Right forelimb (tissue), 1 donor: ENCODE results near the gene CYBA.
"Not testable (repeated sequence)": the region's sequence is repeated elsewhere in the genome, so short reads cannot be mapped to it uniquely, and the experiment has no call there.

Experiments
- DNase-seq: peaks from one replicate; pipeline ENCODE4 v3.0.0-alpha.2; 2018

CYBA gene

DNA sequence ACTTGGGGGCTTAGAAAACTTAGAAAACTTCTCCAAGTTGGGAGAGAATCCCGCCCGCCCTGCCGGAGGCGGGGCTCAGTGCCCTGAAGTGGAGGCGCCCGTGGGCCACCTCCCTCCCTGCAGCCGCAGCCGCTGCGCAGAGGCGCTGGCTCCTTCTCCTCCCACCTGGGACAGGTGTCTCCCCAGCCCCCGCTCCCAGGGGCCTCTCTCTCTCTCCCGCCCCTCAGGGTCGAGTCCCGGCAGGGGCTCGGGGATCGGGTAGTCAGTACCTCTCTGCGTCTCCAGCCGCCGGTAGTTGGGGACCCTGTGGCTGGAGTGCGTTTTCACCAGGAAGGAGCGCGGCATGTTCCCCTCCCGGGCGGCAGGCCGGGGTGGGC lies 35.2 kb upstream of the CYBA start:
- no peak for DNase-seq

DNA sequence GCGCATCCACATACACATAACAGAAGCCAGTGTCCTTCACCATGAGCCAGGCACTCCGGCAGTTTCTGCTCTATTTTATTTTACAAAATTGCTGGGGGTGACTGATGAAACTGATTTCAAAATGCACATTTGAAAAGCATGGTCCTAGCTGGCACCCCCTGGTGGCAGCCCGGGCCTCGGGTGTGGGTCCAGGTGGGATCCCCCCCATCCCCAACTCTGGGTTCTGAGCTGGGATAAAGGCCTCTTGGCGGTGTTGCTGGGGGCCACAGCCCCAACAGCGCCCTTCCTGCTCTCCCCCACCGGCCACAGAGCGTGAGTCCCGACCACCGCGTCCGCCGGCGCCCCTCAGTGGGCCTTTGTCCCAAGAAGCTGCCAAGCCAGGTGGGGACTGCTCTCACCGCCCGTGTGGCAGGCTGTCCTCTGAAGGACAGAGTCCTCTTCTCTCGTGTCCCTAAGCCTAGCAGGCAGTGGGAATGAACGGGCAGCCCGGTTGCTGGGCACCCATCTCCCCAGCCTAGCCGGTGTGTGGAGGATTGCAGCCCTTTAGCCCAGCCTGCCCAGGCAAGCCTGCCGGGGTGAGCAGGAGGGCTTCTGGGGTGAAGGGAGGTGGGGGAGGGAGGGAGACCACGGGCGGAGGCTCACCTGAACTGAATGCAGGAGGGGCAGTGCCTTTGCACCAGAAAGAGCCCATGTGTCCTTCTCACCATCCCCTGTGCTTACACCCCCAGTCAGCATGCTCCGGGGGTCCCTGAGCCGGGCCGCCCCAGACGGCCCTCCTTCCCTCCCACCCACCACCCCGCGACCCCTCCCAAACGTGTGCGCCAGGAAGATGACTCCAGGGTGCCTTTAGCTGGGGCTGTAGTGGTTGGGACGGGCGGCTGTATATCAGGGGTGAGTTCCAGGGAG lies 34.6 kb upstream of the CYBA start:
- no peak for DNase-seq

DNA sequence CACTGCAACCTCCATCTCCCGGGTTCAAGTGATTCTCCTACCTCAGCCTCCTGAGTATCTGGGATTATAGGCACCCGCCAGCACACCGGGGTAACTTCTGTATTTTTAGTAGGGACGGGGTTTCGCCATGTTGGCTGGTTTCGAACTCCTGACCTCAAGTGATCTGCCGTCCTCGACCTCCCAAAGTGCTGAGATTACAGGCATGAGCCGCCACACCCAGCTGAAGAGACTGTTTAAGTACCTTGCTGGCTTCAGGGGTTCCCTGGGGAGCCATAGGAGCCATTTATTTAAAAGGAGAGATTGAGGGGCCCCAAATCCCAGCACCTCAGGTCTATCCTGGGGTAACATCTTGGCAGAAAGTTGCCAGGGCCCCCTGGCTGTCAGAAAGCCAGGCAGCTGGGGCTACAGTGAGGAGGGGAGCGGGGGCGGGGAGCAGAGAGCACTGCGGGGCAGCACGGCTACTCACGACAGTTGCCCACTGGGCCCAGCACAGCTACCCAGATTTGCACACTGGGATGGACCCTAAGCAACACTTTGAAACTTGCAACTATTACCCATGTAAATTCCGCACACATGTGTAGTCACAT lies 33.8 kb upstream of the CYBA start:
- DNase-seq: no peak

DNA sequence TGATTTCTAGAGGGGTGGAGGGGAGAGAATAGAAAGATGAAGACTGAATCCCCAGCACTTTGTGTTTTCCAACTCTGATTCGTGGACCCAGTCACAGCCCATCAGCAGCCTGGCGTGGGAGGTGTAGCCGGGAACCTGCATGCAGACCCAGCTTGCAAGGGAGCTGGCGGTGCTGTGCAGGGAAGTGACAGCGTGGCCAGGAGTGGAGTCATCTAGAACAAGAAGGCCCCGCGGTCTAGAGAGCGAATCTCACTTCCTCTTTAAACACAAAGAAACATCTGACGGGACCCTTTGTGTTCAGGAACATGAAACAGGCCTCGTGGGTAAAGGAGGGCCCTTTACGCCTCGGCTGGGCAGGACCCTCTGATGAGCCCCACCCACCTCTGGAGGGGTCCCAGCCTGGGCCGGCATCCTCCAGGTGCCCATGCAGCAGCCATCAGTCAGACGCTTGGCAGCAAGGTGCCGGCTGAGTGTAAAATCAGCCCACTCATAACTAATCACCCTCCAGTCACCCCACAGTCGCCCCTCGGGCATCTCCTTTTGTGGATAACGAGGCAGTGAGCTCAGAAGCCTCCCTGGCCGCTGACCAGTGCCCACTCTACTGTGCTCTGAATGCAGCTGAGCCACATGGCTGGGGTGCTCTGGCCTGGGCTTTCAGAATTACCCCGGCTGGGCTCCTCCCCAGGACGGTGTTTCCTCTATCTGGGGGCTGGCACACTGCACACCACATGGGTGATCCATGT lies 31.0 kb upstream of the CYBA start:
- DNase-seq: no peak

DNA sequence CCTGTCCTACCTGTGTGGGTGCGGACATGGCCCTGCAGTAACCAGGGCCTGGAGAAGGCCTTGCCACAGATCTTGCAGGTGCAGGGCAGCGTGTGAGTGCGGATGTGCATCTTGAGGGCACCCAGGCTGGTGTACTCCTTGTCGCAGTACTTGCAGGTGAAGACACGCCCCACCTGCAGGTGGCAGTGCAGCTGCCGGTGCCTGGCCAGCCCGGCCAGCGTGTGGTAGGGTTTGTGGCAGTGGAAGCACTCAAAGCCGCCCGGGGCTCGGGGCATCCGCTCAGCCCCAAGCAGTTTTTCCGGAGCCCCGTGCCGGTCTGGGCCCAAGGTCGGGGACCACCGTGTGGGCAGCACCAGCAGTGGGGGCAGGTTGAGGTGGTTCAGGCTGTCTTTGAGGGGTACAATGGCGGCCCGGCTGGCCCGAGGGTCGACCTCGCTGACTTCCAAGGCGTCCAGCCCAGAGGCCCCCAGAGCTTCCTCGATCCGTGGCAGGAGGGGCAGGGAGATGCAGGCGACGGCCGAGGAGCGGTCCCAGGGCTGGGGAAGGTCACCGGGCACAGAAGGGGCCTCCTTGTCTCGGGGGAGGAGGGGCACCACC lies 30.3 kb upstream of the CYBA start:
- DNase-seq: no peak

DNA sequence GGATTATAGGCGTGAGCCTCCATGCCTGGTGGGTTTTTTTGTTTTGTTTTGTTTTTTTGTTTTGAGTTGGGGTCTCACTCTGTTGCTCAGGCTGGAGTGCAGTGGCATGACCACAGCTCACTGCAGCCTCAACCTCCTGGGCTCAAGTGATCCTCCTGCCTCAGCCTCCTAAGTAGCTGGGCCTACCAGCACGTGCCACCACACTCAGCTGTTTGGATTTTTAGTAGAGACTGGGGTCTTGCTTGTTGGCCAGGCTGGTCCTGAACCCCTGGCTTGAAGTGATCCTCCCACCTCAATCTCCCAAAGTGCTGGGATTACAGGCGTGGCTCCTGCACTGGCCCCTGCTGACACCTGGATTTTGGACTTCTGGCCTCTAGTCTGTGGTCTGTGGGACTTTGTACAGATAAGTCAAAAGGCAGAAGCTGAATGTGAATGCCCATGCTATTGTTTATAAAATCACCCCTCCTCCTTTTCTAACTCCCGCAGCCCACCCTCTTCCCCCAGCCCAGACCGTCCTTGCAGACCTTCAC lies 29.8 kb upstream of the CYBA start:
- DNase-seq: no peak

DNA sequence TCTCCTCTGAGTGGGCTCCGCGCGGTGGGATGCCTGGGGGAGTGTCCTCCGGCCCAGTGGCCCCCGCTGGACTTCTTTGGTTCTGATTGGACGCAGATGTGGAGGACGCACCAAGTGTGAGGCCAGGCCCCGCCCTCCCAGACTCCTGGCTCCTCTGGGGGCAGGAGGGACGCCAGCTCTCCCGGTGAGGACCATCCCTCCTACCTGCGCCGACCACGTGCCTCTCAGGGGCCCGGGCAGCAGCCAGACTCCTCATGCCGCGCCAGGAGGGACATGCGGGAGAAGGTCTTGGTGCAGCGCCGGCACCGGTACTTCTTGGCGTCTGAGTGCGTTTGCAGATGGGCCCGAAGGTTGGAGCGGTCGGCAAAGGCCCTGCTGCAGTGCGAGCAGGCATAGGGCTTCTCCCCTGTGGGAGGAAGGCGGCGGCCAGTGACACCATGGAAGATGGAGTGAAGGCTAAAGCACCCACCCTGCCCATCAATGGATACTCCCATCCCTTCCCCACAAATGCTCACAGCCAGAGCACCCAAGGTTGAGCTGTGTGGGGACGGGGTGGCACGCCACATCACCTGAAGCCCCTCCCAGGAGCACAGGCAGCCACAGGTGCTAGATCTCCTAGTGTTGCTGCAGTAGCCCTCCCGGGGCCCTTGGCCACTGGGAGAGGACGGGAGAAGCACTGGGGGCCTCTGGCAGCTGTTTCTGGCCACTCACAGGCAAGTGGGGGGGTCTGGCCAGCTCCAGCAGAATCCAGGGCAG lies 27.5 kb upstream of the CYBA start:
- no peak for DNase-seq

DNA sequence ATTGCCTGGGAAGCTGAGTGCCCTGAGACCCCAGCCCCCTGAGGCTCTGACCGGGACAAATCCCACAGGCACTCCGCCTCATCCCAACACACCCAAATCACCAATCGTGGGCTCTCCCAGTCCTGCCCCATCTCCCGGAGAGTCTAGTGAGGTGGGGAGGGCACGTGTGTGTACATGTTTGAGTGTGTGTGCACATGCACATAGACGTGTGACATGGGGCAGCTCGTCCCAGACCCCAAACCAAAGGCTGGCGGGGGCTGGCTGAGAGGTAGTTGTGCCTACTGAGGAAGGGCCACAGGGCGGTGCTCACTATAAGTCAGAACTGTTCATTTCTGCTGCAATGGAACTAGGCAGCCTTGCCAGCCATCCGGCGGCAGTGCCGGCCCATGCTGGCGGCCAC lies 26.9 kb upstream of the CYBA start:
- DNase-seq: no peak

DNA sequence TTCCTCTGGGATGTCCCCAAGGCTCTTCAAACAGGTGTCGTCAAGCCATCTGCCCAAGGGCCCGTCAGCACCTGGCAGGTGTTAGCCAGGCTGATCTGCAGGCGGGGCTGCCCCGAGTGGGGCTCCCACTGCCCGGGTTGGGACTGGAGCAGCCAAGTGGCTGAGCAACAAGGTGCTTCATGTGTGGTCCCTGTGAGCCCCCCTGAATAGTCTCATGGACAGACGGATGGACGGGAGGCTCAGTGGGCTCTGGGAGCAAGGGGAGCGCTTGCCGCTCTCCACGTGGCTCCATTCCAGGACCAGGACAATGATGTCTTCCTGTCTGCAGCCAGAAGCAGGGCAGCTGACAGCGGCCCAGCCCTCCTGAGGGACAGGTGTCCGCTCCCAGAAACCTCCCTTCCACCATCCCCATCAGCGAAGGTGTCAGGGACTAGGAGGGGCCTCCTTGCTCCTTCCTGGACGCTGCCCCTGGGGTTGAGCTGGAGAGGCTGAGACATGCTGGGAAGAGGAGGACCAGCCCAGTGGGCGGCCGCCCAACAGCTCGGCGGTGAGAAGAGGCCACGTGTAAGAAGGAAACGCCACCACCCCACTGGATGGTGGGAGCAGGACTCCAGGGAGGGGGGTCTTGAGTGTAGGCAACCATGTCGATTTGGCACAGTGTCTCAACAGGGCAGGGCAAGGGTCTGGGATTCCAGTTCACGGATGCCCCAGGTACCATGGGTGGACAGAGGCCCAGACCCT lies 25.8 kb upstream of the CYBA start:
- DNase-seq: no peak

DNA sequence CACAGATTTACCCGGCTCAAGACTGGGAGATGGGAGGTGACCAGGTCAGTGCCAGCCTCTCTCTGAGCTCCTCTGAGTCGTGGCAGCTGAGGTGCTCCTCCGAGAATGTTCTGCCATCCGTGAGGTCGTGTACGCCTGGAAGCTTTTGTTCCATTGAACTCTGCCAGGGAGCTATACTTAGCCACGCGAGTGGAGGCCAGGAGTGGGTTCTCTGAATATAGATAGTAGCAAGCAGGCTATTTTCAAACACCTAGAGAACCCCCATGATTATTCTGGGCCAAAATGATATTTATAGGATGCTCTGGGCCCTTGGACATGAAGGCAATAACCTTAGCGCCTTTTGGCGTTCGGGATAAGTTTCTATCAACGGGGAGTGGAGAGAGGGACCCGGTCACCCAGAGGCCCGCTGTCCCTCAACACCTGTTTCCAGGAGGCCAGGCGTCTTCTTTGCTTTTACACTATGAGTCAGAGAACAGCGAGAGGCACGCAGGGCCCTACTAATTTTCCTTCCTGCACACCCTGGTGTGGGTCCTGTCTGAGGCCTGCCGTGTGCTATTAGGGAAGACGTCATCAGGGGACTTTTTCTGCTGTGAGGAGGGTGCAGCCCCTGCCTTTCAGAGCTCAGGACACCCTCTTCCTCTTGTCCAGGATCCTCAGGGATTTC lies 23.0 kb upstream of the CYBA start:
- DNase-seq: no peak

DNA sequence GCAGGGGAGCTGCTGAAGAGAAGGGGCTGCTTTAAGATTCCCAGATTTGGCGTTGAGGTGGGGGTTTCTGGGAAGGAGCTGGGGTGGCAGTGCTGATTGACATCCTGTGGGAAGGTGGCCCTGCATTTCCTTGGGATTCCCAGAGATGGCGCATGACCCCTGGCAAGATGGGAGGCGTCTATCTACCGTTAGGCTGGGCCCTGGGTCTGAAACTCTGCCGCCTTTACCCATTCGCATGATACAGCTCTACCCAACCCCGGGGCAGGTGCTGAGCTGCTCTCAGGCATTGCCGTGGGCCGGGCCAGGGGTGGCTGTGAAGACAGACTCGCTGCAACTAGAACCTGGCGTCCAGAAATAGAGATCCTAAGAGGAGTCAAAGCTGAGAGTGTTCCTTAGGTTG lies 21.9 kb upstream of the CYBA start:
- no peak for DNase-seq

DNA sequence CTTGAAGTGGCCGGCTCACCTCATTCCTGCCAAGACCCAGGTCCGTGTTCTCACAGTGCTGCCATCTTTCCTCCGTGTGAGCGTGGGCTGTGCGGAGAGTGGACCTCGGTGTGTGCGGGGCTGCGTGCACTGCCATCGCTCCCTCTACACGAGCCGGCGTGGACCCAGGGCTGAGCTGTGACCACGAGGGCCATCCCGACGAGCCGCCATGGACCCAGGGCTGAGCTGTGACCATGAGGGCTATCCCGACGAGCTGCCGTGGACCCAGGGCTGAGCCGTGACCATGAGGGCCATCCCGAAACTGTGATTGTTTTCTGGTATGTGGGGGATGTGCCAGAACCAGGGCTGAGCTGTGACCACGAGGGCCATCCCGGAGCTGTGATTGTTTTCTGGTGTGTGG lies 21.0 kb upstream of the CYBA start:
- DNase-seq: no peak

DNA sequence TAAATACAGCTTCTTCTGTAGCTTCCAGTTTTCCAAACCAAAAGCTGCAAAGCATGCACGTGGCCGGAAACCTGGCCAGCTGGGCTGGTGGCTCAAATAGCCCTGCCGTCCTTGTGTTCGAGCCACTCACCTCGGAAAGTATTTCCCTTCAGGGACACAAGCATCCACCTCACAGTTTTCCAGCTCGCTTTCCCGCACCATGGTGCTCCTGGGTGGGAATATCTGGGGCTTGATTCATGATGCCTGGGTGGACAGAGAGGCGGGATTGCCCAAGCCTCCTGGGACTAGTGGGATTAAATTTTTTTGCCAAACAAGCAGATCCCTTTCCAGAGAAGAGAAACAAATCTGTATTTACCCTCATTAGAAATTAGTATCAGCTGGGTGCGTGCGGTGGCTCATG lies 19.1 kb upstream of the CYBA start:
- DNase-seq: no peak

DNA sequence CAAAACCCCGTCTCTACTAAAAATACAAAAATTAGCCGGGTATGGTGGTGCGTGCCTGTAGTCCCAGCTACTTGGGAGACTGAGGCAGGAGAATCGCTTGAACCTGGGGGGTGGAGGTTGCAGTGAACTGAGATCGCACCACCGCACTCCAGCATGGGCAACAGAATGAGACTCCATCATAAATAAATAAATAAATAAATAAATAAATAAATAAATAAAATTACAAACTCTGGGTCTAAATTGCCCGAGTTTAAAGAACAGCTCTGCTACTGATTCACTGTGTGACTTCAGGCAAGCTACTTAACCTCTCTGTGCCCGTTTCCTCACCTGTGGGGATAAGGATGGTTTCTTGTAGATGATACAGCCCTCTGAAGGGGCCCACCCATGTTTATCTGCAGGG lies 18.6 kb upstream of the CYBA start:
- DNase-seq: not testable (repeated sequence)

DNA sequence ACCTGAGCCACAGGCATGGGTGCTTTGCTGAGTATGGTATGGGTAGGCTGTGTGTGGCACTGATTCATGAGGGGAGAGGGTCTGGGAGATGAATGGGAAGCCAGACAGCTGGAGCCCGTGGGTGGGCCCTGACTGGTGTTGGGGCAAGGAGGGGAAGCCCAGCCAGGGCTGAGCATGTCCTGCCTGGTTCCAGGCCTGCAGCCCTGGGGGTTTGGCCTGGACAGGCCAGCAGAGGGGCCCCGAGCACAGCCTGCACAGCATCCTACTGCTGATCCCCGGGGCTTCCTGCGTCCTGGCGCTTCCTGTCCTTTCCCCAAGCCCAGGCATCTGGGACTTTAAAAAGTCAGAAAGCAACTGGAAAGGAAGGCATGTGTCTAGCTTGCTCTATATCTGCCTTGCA lies 16.6 kb upstream of the CYBA start:
- no peak for DNase-seq

DNA sequence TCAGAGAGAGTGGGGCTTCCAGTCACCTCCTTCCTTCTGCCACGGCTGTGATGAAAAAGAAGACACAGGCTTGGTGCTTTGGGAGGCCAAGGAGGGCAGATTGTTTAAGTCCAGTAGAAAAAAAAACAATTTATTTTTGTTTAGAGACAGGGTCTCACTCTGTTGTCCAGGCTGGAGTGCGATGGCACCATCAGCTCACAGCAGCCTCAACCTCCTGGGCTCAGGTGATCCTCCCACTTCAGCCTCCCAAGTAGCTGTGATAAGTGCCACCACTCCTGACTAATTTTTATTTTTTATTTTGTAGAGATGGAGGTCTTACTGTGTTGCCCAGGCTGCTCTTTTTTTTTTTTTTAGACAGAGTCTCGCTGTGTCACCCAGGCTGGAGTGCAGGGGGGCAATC lies 14.7 kb upstream of the CYBA start:
- no peak for DNase-seq

DNA sequence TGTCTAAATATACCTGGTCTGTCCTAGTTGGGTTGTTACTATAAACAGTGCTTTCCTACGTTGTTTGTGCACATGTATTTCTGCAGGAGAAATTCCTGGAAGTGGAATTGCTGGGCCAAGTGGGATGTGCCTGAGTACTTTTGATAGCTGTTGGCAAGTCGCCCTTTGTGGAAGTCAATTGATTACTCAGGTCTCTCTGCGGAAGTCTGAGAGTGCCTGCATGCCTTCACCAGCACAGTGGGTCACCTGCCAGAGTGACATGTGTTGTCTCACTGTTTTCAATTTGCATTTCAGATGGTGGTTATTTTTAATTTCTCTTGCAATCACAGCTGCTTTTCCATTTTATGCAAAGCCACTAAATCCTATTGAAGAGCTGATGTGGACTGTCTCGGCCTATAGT lies 14.3 kb upstream of the CYBA start:
- no peak for DNase-seq

DNA sequence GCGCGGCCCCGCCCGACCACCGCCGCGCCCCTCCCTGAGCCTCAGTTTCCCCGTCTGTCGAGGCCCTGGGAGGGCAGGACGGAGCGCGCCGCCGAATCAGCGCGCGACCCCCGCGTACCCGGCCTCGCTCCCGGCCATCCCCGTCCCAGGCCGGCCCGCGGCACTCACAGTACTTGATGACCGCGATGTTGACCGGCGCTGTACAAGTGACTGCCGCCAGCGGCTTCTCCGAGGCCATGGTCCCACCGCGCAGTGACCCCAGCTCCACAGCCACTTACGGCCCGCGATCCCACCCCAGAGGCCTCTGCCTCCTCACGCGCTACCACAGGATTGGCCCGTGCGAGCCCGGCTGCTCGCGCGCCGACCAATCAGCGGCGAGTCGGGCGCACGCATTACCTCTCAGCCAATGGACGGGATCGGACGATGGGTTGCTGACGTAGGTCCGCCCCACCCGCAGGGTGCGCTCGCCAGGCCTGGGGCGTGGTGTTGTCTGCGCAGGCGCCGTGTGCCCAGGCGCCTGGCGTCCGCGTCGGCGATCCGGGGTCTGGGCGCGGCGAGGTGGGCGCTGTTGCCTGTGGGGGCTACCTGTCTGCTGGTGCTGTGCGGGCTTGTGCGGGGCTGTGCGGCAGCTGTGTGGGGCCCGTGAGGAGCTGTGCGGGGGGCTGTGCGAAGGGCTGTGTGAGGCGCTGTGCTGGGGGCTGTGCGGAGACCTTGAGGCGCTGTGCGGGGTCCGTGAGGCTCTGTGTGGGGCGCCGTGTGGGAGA lies 12.2 kb upstream of the CYBA start, which contains the start of gene MVD:
MVD (minus strand) TSS at position 249 of the 764 bp plus-strand sequence; CDS start at position 238, 11 bp downstream.
- peak; percentile 98 for DNase-seq

DNA sequence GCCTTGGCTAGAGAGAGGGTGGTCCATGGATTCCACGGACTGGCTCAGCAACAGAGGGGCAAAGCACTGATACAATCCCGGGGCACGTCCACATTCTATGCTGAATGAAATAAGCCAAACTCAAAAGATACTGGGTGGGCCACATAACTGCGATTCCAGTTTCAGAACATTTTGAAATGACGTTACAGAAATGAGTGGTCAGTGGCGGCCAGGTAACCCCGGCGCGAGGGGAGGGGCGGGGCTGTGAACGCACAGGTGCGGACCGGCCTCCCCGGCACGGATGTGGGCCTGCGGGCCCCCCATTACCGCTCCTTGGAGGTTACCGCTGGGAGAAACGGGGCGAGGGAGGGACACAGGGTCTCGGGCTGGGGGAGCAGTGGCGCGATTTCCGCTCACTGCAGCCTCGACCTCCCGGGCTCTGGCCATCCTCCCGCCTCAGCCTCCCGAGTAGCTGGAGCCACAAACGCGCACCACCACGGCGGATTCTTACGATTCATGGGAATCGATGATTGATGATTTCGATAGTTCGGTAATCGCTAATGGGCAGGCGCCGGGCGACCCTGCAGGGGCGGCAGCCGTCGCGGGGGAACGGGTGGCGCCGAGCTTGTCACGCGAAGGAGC lies 11.5 kb upstream of the CYBA start:
- no peak for DNase-seq

DNA sequence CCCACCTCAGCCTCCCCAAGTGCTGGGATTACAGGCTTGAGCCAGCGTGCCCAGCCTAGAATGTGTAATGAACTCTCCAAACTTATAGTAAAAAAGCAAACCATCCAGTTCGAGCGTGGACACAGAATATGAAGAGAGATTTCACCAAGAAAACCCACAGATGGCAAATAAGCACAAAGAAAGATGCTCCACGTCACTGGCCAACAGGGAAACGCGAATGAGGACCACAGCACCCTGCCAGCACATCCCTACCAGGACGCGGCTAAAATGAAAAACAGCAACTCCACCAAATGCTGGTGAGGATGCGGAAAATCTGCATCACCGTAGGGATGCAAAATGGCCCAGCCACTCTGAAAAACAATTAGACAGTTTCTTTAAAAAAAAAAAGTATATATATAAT lies 10.6 kb upstream of the CYBA start:
- DNase-seq: no peak
